A673 (cell line): ENCODE data around the gene WDR59. TPM values are rescaled to one million over a fixed set of nuclear protein-coding genes. Genes with fewer than 3 reads are reported as not detected.
A peak's percentile ranks its signal among the peaks of the same experiment; 100 is the strongest.

Experiments
- BruUV-seq: library from RNA; stranded (reverse); fragments of 400-500 nt; replicated peaks from 2 replicates; lab custom pipeline; 2021; lab: Mats Ljungman, UMichigan
- CTCF ChIA-PET: fragments of 300-600 bp; sonication (Branson Sonifier 250); formaldehyde crosslinking; loops from one replicate; lab custom pipeline; 2022; ENCODE audit warnings: antibody characterized with exemption; lab: Charles Lee
- POLR2A ChIA-PET: fragments of 300-600 bp; sonication (Branson Sonifier 250); formaldehyde crosslinking; loops from one replicate; lab custom pipeline; 2022; ENCODE audit warnings: antibody characterized with exemption; ENCODE audit not compliant: low non-redundant PET; lab: Charles Lee
- DNase-seq: peaks from one replicate; pipeline ENCODE4 v3.0.0-alpha.2; 2015; ENCODE audit warnings: low spot score
- H3K27ac ChIP-seq: fragments of 200-600 bp; sonication (generic); 2 replicates; pipeline ENCODE4 v1.5.1; 2016; ENCODE audit warnings: mixed run types, low read depth, mild to moderate bottlenecking, mixed read lengths, antibody characterized with exemption, low read length; ENCODE audit not compliant: poor library complexity, severe bottlenecking
- H3K27me3 ChIP-seq: fragments of 200-600 bp; sonication (generic); replicated peaks from 2 replicates; pipeline ENCODE4 v1.6.1; 2017; ENCODE audit warnings: mixed run types, low read depth, mild to moderate bottlenecking, mixed read lengths, antibody characterized with exemption, low read length; ENCODE audit not compliant: insufficient read depth, poor library complexity
- H3K36me3 ChIP-seq: fragments of 200-600 bp; sonication (generic); 2 replicates; pipeline ENCODE4 v1.6.1; 2016; ENCODE audit warnings: mixed run types, mild to moderate bottlenecking, mixed read lengths, antibody characterized with exemption, low read length; ENCODE audit not compliant: insufficient read depth, poor library complexity, severe bottlenecking
- H3K4me1 ChIP-seq: fragments of 200-600 bp; sonication (generic); 2 replicates; pipeline ENCODE4 v1.6.1; 2017; ENCODE audit warnings: mixed run types, mild to moderate bottlenecking, mixed read lengths, antibody characterized with exemption, low read length; ENCODE audit not compliant: insufficient read depth, poor library complexity, severe bottlenecking
- H3K4me3 ChIP-seq: fragments of 200-600 bp; sonication (generic); 2 replicates; pipeline ENCODE4 v1.5.1; 2016; ENCODE audit warnings: low read depth, mixed run types, mild to moderate bottlenecking, mixed read lengths, low read length; ENCODE audit not compliant: poor library complexity, severe bottlenecking
- H3K9me3 ChIP-seq: fragments of 200-600 bp; sonication (generic); 2 replicates; pipeline ENCODE4 v1.6.1; 2016; ENCODE audit warnings: mixed run types, low read depth, mild to moderate bottlenecking, mixed read lengths, antibody characterized with exemption, low read length; ENCODE audit not compliant: poor library complexity, severe bottlenecking
- EZH2 ChIP-seq: fragments of 200-600 bp; sonication (generic); IDR thresholded peaks from 2 replicates; pipeline ENCODE4 v1.6.1; 2017; ENCODE audit warnings: borderline replicate concordance, low read depth, mild to moderate bottlenecking, mixed read lengths, antibody characterized with exemption, low read length; ENCODE audit not compliant: poor library complexity, severe bottlenecking
- intact Hi-C: fragments of 100-400 bp; cut with micrococcal nuclease; formaldehyde crosslinking; loops from one replicate; pipeline ENCODE4 v1.10.0; 2022; ENCODE audit not compliant: unreplicated experiment
- total RNA-seq: library from RNA; stranded (reverse); gene quantifications from 2 replicates; pipeline ENCODE4 v1.2.3, GENCODE V29; 2021
- TF ChIP-seq, protein P1 (sequence below): fragments of 300-800, 200-600 bp; sonication (generic); conservative IDR thresholded peaks from 2 replicates; pipeline ENCODE4 v1.5.1; 2017; ENCODE audit warnings: low read depth, mild to moderate bottlenecking, antibody characterized with exemption, low read length, moderate library complexity, mixed read lengths

WDR59 gene
- total RNA-seq, 1 experiment from 2014 or later = 51.4 TPM

DNA sequence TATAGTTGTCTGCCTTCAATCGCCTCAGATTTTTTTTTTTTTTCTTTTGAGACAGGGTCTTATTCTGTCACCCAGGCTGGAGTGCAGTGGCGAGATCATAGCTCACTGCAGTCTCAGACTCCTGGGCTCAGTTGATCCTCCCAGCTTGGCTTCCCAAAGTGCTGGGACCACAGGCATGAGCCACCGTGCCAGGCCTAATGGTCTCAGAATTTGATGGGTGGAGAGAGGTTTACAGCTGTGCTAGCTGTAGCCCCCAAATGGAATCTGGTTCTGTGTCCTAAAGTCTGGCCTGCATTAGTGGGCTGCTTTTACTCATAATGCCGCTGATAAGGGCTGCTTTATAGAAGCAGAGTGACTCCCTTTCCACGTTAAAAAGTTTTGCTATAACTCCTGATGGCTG lies 19.0 kb upstream of the WDR59 start:
- POLR2A ChIA-PET = no interaction called here

DNA sequence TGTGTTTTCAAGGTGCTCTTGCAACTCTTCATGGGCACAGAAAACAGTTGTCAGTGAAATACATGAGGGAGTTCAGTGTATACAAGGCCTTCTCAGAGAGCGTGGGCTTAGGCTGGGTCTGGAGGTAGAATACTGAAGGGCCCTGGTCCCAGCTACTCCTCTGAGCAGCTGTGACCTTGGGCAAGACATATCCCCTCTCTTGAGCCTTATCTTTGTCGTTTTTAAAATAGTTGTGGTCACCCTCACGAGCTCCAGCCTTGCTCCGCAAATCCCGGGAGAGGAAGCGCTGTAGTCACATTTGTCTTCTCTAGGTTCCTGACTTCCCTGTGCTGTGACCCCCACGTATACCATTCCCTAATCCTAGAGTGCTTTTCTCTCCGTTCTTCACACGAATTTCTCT lies 17.6 kb upstream of the WDR59 start:
- H3K27ac ChIP-seq = no peak overlapping the region
- no peak for DNase-seq
- CTCF ChIA-PET = no interaction called here
- no peaks in the 10 kb centered on the region for H3K36me3 ChIP-seq
- H3K4me3 ChIP-seq = no peak overlapping the region
- TF ChIP-seq, protein P1, sequence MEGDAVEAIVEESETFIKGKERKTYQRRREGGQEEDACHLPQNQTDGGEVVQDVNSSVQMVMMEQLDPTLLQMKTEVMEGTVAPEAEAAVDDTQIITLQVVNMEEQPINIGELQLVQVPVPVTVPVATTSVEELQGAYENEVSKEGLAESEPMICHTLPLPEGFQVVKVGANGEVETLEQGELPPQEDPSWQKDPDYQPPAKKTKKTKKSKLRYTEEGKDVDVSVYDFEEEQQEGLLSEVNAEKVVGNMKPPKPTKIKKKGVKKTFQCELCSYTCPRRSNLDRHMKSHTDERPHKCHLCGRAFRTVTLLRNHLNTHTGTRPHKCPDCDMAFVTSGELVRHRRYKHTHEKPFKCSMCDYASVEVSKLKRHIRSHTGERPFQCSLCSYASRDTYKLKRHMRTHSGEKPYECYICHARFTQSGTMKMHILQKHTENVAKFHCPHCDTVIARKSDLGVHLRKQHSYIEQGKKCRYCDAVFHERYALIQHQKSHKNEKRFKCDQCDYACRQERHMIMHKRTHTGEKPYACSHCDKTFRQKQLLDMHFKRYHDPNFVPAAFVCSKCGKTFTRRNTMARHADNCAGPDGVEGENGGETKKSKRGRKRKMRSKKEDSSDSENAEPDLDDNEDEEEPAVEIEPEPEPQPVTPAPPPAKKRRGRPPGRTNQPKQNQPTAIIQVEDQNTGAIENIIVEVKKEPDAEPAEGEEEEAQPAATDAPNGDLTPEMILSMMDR = no peak
- no peak for TF ChIP-seq EZH2
- POLR2A ChIA-PET = no interaction called here
- intact Hi-C loops = loop anchor here (5.0 kb wide), 1 partner anchor 40 kb away; no protein-coding TSS in a partner anchor
- H3K27me3 ChIP-seq = no peaks in the 10 kb centered on the region
- no TSS peak for BruUV-seq
- peaks cover 20% of the 10 kb centered on the region for H3K4me1 ChIP-seq
- H3K9me3 ChIP-seq = no peaks in the 10 kb centered on the region

More for the DNA sequence above, 19.0 kb upstream of the WDR59 start:
- no peak for TF ChIP-seq EZH2
- TF ChIP-seq, protein P1 = no peak
- CTCF ChIA-PET = interaction anchor here (0.7 kb wide), 1 partner anchor 94 kb away, joined by 4 read pairs; no protein-coding TSS in a partner anchor
- Histone ChIP-seq H3K27ac (no peak overlapping the region), H3K9me3 (no peaks in the 10 kb centered on the region), H3K27me3 (no peaks in the 10 kb centered on the region), H3K4me3 (no peak overlapping the region), H3K36me3 (no peaks in the 10 kb centered on the region), H3K4me1 (peaks cover 20% of the 10 kb centered on the region)
- intact Hi-C loops = loop anchor here (5.0 kb wide), 1 partner anchor 38 kb away; no protein-coding TSS in a partner anchor
- BruUV-seq = no TSS peak
- no peak for DNase-seq

DNA sequence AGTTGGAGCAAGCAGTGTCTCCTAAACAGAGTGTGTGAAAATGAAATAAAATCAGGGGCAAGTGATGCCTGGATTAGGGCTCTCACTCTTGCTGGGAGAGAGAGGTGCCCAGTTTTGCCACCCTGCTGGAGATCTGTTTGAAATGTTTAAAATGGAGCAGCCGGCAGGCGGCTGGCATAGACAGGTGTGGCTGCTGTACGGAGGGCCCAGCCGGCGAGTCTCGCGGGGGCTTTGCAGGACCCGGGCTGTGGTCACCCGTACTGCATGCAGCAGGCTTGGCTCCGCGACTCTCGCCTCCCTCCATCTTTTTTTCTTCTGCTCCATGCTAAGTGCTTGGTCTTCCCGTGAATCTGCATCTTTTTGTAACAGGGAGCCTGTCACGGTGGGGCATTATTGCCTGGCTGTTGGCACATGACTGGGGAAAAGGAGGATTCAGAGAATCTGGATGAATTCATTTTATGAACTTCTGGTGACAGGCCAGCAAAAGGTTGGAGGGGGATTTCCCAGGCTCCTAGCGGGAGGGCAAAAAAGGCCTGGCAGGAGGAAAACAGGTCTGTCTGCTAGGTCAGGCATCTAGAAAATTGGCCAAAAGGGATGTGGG lies 15.7 kb upstream of the WDR59 start:
- Histone ChIP-seq H3K36me3 (no peaks in the 10 kb centered on the region), H3K4me1 (peaks cover 20% of the 10 kb centered on the region), H3K27me3 (no peaks in the 10 kb centered on the region), H3K9me3 (no peaks in the 10 kb centered on the region), H3K27ac (no peak overlapping the region), H3K4me3 (peak overlapping the region; percentile 95)
- TF ChIP-seq EZH2 = no peak
- TF ChIP-seq, protein P1 = no peak
- DNase-seq = no peak
- BruUV-seq = no TSS peak
- ChIA-PET CTCF (no interaction called here), POLR2A (no interaction called here)
- intact Hi-C loops = loop anchor here (5.0 kb wide), 1 partner anchor 42 kb away; no protein-coding TSS in a partner anchor
